HG03159 (cell line): ENCODE results near the gene D2HGDH.
"Not testable (repeated sequence)": the region's sequence is repeated elsewhere in the genome, so short reads cannot be mapped to it uniquely, and the experiment has no call there.

Source experiments
- ATAC-seq: cut with Tn5 transposase; IDR thresholded peaks from one replicate; pipeline ENCODE4 v1.9.1; 2021; ENCODE audit warnings: mild to moderate bottlenecking, moderate library complexity; ENCODE audit not compliant: unreplicated experiment

Gene D2HGDH

DNA sequence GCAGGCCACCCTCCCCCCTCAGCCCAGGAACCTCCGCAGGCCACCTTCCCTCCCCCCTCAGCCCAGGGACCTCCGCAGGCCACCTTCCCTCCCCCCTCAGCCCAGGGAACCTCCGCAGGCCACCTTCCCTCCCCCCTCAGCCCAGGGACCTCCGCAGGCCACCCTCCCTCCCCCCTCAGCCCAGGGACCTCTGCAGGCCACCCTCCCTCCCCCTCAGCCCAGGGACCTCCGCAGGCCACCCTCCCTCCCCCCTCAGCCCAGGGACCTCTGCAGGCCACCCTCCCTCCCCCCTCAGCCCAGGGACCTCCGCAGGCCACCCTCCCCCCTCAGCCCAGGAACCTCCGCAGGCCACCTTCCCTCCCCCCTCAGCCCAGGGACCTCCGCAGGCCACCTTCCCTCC lies 71.8 kb downstream of the D2HGDH start:
- not testable (repeated sequence) for ATAC-seq

DNA sequence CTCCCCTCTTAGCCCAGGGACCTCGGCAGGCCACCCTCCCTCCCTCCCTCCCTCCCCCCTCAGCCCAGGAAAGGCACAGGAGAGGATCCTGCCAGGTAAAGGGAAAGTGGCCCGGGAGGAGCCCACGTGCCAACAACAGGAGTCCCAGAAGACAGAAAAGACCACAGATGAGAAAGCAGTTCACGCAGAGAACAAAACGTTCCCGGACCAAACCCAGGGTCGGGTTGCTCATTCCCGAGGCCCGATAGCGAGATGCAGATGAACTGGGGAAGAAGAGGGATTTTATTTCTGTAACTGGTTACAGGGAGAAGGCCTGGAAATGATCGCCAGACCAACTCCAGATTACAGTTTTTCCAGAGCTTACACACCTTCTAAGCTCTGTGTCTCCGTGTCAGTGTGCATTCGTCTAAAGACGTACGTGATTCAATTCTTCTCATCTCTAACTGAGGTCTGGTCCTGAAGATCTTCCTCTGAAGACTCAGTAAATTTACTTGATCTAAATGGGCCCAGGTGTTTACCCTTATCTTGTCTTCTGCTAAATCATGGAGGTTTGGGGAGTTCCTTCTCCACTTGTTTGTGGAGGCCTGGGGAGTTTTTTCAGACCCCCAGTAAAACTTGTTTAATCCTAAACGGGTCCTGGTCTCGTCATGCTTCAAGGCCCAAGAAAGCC lies 73.8 kb downstream of the D2HGDH start:
- no peak for ATAC-seq

DNA sequence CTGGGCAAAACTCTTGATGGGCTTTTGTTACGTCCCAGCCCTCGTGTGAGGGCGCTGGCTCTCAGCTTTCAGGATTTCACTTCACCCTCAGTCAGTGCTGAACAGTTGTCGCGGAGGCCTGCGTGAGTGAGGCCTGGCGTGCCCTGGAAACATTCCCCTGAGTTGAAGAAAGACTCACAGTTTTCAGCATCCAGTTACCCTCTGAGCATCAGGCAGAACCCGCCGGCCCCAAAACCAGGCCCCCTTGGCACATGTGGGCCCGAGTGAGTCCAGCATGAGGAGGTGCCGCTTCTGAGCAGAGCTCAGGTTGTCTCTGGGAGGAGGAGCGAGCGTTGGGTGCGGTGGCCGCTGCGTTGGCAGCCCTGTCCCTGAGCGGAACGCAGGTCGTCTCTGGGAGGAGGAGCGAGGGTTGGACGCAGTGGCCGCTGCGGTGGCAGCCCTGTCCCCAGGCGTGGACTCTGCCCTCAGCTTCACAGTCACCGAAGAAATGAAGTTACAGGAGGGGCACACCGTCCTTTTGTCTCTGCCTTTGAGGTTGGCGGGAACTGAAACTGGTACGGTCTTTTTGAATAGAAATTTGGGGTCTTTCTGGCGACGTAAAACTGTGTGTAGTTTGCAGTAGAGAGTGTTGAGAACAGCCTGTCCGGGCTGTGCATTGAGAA lies 74.4 kb downstream of the D2HGDH start, which contains the start of gene NEU4:
TSS of gene NEU4 (plus strand) at position 473 of the 662 bp plus-strand sequence. CDS start 5,292 bp downstream, outside the sequence.
- no peak for ATAC-seq

DNA sequence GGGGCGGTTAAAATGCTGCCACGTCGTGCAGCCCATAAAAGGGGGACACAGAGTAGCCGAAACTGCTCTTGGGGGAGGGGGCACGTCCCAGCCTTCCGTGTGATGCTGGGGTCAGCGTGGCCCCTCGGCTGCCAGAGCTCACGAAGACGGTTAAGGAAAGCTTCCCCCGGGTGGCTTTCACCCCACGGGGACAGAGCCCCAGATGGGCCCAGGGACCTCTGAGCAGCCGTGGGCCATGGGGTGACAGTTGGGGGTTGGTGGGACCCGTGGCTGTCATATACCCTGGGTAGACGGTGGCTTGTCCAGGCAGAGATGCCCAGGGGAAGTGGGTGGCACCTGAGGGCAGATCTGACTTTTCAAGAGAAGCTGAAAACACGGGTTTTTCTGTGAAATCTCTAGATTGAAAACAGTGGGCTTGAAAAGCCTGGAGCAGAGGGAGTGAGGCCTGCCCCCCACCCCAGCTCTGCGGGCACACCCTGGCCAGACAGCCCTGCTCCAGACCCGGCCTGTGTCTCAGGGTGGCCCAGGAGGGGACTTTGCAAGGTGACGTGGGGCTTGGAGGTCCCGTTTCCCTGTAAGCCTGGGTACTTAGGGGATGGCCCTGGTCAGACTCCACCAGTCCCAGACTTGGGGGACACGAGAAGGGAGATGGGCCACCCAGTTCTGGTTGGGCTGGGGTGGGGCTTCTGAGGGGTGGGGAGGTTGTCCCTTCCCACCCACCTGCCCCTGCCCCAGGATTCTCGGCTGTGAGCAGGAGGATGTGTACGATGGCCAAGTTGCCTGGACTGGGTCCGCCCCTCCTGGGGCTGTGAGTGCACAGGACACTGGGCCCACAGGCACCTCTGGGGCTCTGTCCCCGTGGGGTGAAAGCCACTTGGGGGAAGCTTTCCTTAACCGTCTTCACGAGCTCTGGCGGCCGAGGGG lies 75.2 kb downstream of the D2HGDH start:
- no peak for ATAC-seq

DNA sequence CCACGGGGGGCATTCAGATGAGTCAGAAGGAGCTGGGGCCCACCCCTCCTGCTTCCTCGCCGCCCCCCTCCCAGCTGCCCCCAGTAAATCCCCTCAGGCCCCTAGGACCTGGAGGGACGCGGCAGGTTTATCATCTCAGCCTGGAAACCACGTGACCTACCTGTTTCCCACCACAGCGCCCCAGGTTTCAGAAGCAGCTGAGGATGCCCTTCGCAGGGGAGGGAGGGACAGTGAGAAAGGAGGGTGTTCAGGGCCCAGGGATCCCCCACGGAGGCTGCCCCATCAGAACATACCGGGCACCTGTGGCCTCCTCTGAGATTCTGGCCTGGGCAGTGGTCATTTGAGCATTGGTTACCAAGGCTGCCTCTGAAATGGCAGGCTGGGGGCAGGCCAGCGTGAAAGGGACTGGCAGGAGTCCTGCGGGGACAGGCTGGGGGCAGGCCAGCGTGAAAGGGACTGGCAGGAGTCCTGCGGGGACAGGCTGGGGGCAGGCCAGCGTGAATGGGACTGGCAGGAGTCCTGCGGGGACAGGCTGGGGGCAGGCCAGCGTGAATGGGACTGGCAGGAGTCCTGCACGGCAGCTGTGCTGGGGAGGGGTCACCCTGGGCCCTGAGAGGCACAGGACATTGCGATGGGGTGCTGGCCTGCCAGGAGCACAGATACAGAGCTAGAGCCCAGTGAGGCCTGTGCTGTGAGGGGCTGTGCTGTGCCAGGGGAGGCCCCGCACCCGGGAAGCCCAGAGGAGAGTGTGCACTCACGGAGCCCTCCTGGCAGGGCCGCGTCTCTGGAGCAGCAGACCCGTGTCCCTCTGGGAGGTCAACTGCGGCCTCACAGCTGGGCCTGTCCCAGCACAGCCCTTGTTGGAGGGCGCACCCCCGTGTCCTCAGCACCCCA lies 76.1 kb downstream of the D2HGDH start:
- no peak for ATAC-seq

DNA sequence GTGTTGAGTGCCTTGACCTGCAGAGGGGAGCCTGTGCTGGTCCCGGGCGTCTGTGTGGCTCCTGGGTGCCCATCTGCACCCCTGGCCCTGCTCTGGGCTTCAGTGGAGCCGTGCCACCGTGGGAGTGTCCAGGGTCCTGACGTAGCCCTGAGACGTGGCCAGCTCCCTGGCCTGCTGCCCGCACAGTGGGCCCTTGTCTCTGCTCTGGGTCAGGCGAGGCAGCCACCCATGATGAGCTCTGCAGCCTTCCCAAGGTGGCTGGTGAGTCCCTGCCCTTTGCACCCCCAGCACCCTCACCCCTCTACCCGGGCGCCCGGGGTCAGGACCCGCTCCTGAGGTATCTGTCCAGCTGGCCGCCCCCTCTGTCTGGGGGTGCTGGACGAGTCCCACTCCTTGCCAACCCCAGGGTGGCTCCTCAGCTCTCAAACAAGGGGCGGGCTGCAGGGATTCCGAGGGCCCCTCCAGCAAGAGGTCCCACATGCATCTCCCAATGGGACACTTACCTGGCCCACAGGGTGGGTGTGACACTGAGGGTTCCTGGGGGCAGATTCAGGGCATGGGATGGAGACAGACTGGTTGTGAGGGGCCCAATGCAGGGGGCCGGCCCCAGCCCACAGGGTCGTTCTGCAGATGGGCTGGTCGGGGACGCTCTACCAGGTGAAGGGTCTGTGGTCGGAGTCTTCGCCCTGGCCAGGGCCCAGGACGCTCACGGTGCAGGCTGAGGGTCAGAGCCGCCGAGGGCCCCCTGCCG lies 76.9 kb downstream of the D2HGDH start:
- ATAC-seq = no peak

DNA sequence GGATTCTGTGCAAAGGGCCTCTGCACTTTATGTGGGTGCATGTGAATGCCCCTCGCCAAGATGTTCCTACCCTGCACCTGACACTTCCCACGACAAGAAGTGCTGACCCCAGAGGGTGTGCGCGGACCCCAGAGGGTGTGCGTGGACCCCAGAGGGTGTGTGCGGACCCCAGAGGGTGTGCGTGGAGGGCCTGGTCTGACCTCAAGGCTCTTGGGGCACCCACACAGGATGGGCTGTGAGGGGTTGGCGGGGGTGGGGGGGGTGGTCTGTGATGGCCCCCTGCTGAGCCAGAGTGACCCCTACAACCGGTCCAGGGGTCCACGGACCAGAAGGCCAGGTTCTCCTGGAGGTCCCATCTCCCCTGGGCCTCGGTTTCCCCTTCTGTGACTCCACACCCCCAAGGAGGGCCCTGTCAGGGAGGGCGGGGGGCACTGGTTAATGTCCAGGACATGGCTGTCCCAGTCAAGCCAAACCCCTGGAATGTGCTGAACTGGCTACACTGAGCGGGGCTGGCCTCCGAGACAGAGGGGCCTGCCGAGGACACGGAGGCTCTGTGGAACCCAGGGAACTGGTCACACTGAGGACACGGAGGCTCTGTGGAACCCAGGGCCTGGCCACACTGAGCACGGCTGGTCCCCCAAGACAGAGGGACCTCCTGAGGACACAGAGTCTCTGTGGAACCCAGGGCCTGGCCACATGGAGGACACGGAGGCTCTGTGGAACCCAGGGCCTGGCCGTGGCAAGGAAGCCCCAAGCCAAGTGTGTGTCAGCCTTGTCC lies 77.7 kb downstream of the D2HGDH start:
- ATAC-seq = no peak

DNA sequence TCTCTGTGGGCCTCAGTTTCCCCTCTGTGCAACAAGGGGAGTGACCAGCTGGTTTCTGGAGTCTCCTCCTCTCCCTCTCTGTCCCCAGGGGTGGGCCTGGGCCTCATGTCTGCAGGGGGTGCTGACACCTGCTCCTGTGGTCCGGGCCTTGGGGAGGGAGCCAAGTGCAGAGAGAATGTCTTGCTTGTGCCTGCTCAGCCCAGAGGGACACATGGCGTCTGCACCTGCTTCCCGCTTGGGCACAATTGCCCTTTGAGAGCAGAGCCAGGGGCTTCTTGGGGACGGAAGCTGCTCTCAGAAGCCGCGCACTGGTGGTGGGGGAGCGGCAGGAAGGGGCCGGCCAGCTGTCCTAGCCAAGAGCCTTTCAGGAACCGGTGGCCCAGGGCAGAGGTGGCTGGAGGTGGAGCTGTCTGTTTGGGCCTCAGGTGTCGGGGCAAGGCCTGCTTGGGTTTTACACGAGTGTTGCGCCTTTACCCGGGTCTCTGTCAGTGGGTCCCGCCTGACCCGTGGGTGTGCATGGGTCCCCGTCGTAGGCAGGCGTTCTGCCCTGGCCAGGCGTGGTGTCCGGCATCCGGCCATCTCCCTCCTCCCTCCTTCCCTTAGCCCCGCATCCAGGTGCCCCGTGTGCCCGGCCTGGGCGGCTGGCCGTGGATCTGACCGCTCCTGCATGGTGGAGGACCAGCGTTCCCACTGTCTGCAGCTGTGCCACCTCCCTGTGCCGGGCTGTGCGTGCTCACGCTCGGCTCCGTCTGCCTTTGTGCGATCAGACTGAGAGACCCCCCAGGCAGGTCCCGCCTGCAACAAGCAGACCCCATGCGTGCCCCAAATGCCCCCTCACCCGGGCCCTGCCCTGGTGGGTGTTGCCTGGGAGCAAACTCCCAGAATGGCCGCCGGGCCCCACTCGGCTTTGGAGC lies 78.6 kb downstream of the D2HGDH start:
- no peak for ATAC-seq

DNA sequence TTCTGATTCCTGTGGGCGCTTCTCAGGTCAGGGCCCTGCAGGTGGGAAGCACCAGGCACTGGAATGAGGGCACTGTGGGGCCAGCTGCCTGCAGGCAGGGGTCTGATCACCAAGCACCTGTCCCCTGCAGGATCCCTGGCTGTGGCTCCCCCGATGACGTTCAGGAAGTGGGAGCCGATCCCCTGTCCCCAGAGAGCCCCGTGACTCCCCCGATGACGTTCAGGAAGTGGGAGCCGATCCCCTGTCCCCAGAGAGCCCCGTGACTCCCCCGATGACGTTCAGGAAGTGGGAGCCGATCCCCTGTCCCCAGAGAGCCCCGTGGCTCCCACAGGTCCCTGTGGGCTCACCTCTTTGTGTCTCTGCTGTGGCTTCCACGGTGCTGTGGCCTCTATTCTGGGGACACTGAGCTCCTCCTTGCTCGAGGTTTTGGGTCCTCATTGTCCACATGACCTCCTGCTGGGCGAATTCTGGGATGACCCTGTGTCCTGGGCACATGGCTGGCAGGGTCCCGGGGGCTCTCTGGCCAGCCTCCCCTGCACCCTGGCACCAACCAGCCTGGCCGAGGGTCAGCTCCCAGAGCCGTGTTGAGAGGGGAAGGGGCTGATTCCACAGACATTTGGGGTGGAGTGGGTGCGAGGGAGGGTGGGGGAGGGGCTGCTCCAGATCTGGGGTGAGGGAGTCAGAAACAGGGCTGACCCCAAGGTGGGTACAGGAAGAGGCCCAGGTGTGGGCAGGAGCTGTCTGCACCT lies 79.4 kb downstream of the D2HGDH start:
- no peak for ATAC-seq

DNA sequence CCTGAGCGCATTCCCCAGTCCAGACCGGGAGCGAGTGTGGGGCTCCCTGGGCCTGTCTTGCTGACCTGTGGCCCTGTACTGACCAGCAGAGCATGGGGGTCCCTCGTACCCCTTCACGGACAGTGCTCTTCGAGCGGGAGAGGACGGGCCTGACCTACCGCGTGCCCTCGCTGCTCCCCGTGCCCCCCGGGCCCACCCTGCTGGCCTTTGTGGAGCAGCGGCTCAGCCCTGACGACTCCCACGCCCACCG lies 79.9 kb downstream of the D2HGDH start:
- no peak for ATAC-seq

DNA sequence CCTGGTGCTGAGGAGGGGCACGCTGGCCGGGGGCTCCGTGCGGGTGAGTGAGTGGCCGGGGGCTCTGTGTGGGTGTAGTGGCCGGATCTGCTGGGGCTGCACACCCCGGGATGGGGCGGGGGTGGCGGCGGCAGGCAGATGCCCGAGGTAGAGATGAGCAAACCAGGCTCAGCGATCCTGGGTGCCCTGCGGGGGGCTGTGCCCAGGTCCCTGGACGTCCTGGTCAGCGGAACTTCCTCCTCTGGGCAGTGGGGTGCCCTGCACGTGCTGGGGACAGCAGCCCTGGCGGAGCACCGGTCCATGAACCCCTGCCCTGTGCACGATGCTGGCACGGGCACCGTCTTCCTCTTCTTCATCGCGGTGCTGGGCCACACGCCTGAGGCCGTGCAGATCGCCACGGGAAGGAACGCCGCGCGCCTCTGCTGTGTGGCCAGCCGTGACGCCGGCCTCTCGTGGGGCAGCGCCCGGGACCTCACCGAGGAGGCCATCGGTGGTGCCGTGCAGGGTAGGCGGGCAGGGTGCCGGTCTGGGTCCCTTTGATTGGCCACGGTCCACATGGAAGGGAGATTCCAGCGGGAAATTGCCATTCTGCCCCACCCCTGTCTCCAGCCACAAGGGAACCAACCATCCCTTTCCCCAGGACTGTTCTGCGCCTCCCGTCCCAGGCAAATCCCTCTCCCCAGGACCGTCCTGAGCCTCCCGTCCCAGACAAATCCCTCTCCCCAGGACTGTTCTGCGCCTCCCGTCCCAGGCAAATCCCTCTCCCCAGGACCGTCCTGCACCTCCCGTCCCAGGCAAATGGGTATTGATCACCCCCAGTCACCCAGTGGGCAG lies 80.4 kb downstream of the D2HGDH start:
- ATAC-seq = no peak

DNA sequence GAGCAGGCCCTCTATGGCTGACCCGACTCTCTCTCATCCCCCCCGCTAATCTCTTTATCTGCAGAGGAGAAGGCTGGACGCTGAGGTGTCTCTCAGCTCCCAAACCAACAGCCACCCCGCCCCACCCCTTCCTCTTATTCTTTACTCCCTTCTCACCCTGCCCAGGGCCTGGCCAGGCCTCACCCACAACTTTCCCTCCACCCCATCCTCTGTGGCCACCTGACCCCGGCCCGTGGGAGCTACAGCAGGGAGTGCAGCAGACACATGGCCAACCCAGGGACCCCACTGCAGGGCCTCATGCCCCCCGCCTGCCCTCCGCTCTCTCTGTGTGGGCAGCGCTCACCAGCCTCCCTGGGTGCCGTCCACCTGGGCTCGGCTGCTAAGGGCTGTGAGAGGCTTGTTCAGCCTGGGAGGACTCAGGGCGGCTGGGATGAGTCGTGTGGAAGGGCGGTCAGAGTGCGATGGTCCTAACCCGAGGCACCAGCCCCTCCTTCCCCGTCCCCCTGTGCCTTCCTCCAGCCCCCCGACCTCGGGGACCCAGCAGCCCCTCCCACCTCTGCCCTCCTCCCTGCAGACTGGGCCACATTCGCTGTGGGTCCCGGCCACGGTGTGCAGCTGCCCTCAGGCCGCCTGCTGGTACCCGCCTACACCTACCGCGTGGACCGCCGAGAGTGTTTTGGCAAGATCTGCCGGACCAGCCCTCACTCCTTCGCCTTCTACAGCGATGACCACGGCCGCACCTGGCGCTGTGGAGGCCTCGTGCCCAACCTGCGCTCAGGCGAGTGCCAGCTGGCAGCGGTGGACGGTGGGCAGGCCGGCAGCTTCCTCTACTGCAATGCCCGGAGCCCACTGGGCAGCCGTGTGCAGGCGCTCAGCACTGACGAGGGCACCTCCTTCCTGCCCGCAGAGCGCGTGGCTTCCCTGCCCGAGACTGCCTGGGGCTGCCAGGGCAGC lies 81.3 kb downstream of the D2HGDH start:
- no peak for ATAC-seq

DNA sequence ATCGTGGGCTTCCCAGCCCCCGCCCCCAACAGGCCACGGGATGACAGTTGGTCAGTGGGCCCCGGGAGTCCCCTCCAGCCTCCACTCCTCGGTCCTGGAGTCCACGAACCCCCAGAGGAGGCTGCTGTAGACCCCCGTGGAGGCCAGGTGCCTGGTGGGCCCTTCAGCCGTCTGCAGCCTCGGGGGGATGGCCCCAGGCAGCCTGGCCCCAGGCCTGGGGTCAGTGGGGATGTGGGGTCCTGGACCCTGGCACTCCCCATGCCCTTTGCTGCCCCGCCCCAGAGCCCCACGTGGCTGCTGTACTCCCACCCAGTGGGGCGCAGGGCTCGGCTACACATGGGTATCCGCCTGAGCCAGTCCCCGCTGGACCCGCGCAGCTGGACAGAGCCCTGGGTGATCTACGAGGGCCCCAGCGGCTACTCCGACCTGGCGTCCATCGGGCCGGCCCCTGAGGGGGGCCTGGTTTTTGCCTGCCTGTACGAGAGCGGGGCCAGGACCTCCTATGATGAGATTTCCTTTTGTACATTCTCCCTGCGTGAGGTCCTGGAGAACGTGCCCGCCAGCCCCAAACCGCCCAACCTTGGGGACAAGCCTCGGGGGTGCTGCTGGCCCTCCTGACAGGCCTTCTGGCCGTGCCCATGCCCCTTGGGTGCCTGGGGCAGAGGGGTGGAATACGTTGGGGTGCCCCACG lies 82.1 kb downstream of the D2HGDH start:
- no peak for ATAC-seq

DNA sequence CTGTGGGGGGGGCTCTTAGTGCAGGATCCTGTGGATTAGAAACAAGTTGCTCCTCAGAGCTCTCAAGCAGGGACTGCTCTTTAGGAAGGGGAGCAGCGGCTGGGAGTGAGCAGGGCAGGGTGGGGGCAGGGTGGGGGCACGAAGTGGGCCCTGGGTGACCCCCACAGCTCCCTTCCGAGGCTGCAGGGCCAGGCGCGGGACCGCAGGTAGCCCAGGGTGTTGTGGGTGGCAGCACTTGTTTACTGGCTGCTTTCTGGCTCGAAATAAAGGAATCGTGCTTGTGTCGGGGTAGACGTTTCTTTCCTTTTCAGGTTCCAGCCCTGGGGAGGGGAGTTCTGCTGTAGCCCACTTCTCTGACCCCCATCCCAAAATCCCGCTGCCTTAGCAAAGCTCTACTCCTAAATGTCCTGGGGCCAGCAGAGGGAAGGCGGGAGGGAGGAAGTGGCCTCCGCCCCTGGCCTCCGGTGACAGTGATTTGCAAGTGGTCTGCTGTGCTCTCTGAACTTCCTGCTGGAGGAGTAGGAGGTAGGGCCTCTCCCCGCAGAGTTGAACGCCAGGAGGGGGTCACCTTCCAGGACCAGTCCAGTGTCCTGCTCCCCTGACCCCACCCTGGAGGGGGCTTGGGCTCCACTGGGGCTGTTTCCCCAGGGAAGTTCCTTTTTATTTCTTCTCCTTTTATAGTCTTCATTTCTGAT lies 82.8 kb downstream of the D2HGDH start:
- no peak for ATAC-seq
